Measurements from ENCODE around the gene SMARCA2.

GRCh38 chr9:1980387-1980786 is 34.8 kb upstream of the SMARCA2 start:
- TF ChIP-seq SPI1 (IDR thresholded peaks at IDR 0.05; ENCODE audit: low read depth, low read length), result no peak
- TF ChIP-seq POLR2AphosphoS5 (IDR thresholded peaks at IDR 0.05; ENCODE audit: low read depth, low read length), result no peak
- TF ChIP-seq POLR2A (IDR thresholded peaks at IDR 0.05; ENCODE audit: low read depth, low read length), result no peak
- no peak for TF ChIP-seq TAF1 (IDR thresholded peaks at IDR 0.05; ENCODE audit: low read depth, low read length)
- TF ChIP-seq PAX5 (IDR thresholded peaks at IDR 0.05; ENCODE audit: insufficient read depth, low read length, severe bottlenecking), result no peak

Measured in GM12891 (cell line).